ENCODE measurements around the gene MYO5A. TPM values are rescaled to one million over a fixed set of nuclear protein-coding genes. Genes with fewer than 3 reads are reported as not detected.

MYO5A gene
- total and polyA plus RNA-seq, 9 of the 15 experiments (the other 6 are each of a cell fraction or from before 2014, with no cell fraction given) = 0.03 to 0.82 (median 0.40) TPM

- H3K9me3 ChIP-seq (replicated peaks; ENCODE audit: control insufficient read depth, insufficient read depth, low read depth, low read length) = no peaks in the 10 kb centered on the region
- H3K4me2 ChIP-seq (ENCODE audit: insufficient read depth, low read length) = no peak overlapping the region
- FAIRE-seq (no peak), DNase-seq (ENCODE audit: extremely low read depth in 1 of 4, low spot score in 3 of 4) (no peak), ATAC-seq (no peak)
- H3K9me1 ChIP-seq (ENCODE audit: control insufficient read depth, insufficient read depth, low read length) = no peaks in the 10 kb centered on the region
- no peak overlapping the region for H3K4me3 ChIP-seq
- ChIA-PET CTCF (ENCODE audit: low intra/inter-chr PET ratio) (no interaction called here), POLR2A (interaction anchor here (0.7 to 1.1 kb wide), 2 partner anchors 31 to 177 kb away, joined by 3 to 6 read pairs; no protein-coding TSS in a partner anchor)
- in situ Hi-C loops (cut with MboI) (no loop called here), intact Hi-C loops (cut with micrococcal nuclease) (no loop called here)
- no peaks in the 10 kb centered on the region for H3K79me2 ChIP-seq (ENCODE audit: control insufficient read depth, insufficient read depth, low read length)
- no peaks in the 10 kb centered on the region for H3K4me1 ChIP-seq (replicated peaks in 1 of 2; ENCODE audit: control insufficient read depth in 2 of 2, insufficient read depth in 2 of 2, low read length in 2 of 2)
- no peaks in the 10 kb centered on the region for H3K36me3 ChIP-seq (ENCODE audit: control insufficient read depth, insufficient read depth, low read length)
- no peaks in the 10 kb centered on the region for H3K27me3 ChIP-seq (ENCODE audit: control insufficient read depth in 2 of 2, insufficient read depth in 2 of 2, low read length in 2 of 2)
- no peak overlapping the region for H2AFZ ChIP-seq (ENCODE audit: low read depth, low read length)
- H3K9ac ChIP-seq (ENCODE audit: insufficient read depth in 1 of 2, low read depth in 2 of 2, low read length in 2 of 2) = no peak overlapping the region
- no peaks in the 10 kb centered on the region for H4K20me1 ChIP-seq (replicated peaks; ENCODE audit: control insufficient read depth, insufficient read depth, low read length)
- no TSS peak for BruUV-seq (replicated peaks)
- no peak overlapping the region for H3K27ac ChIP-seq (ENCODE audit: extremely low read depth, low read depth, low read length)
- TF ChIP-seq KLF13 (tag; IDR thresholded peaks at IDR 0.05; ENCODE audit: borderline replicate concordance, low read depth) = no peak
- no peak for TF ChIP-seq CHCHD3 (CRISPR knock-in tag; IDR thresholded peaks at IDR 0.05)
- no peak for TF ChIP-seq ZNF354B (CRISPR knock-in tag; IDR thresholded peaks at IDR 0.05)
- TF ChIP-seq, protein P1, sequence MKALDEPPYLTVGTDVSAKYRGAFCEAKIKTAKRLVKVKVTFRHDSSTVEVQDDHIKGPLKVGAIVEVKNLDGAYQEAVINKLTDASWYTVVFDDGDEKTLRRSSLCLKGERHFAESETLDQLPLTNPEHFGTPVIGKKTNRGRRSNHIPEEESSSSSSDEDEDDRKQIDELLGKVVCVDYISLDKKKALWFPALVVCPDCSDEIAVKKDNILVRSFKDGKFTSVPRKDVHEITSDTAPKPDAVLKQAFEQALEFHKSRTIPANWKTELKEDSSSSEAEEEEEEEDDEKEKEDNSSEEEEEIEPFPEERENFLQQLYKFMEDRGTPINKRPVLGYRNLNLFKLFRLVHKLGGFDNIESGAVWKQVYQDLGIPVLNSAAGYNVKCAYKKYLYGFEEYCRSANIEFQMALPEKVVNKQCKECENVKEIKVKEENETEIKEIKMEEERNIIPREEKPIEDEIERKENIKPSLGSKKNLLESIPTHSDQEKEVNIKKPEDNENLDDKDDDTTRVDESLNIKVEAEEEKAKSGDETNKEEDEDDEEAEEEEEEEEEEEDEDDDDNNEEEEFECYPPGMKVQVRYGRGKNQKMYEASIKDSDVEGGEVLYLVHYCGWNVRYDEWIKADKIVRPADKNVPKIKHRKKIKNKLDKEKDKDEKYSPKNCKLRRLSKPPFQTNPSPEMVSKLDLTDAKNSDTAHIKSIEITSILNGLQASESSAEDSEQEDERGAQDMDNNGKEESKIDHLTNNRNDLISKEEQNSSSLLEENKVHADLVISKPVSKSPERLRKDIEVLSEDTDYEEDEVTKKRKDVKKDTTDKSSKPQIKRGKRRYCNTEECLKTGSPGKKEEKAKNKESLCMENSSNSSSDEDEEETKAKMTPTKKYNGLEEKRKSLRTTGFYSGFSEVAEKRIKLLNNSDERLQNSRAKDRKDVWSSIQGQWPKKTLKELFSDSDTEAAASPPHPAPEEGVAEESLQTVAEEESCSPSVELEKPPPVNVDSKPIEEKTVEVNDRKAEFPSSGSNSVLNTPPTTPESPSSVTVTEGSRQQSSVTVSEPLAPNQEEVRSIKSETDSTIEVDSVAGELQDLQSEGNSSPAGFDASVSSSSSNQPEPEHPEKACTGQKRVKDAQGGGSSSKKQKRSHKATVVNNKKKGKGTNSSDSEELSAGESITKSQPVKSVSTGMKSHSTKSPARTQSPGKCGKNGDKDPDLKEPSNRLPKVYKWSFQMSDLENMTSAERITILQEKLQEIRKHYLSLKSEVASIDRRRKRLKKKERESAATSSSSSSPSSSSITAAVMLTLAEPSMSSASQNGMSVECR (CRISPR knock-in tag; IDR thresholded peaks at IDR 0.05) = no peak
- no peak for TF ChIP-seq NONO (IDR thresholded peaks at IDR 0.05; ENCODE audit: low read depth in 2 of 2, low read length in 1 of 2)
- no peak for TF ChIP-seq CBX8 (IDR thresholded peaks at IDR 0.05; ENCODE audit: borderline replicate concordance, extremely low read depth, low read depth, low read length, poor library complexity, severe bottlenecking)
- no peak for TF ChIP-seq ZNF507 (tag; conservative IDR thresholded peaks at IDR 0.05)
- no peak for TF ChIP-seq ZNF23 (CRISPR knock-in tag; IDR thresholded peaks at IDR 0.05)
- TF ChIP-seq TEAD1 (CRISPR knock-in tag; IDR thresholded peaks at IDR 0.05) = no peak
- TF ChIP-seq ZNF76 (CRISPR knock-in tag; IDR thresholded peaks at IDR 0.05; ENCODE audit: borderline replicate concordance) = no peak
- TF ChIP-seq HDAC3 (IDR thresholded peaks at IDR 0.05; ENCODE audit: borderline replicate concordance, partially characterized antibody) = no peak
- TF ChIP-seq ZNF79 (CRISPR knock-in tag; IDR thresholded peaks at IDR 0.05; ENCODE audit: low read depth) = no peak
- TF ChIP-seq, protein P2, sequence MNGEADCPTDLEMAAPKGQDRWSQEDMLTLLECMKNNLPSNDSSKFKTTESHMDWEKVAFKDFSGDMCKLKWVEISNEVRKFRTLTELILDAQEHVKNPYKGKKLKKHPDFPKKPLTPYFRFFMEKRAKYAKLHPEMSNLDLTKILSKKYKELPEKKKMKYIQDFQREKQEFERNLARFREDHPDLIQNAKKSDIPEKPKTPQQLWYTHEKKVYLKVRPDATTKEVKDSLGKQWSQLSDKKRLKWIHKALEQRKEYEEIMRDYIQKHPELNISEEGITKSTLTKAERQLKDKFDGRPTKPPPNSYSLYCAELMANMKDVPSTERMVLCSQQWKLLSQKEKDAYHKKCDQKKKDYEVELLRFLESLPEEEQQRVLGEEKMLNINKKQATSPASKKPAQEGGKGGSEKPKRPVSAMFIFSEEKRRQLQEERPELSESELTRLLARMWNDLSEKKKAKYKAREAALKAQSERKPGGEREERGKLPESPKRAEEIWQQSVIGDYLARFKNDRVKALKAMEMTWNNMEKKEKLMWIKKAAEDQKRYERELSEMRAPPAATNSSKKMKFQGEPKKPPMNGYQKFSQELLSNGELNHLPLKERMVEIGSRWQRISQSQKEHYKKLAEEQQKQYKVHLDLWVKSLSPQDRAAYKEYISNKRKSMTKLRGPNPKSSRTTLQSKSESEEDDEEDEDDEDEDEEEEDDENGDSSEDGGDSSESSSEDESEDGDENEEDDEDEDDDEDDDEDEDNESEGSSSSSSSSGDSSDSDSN (IDR thresholded peaks at IDR 0.05; ENCODE audit: borderline replicate concordance in 1 of 2, low read depth in 2 of 2, low read length in 2 of 2) = no peak
- no peak for TF ChIP-seq FOXM1 (IDR thresholded peaks at IDR 0.05; ENCODE audit: low read depth)
- no peak for TF ChIP-seq FOXM1 (CRISPR knock-in tag; IDR thresholded peaks at IDR 0.05; ENCODE audit: low read depth)
- TF ChIP-seq BHLHE40 (IDR thresholded peaks at IDR 0.05; ENCODE audit: low read length) = no peak
- no peak for TF ChIP-seq STAG1 (CRISPR knock-in tag; IDR thresholded peaks at IDR 0.05; ENCODE audit: borderline replicate concordance)
- TF ChIP-seq ZNF707 (CRISPR knock-in tag; conservative IDR thresholded peaks at IDR 0.05) = no peak
These were observed 121.3 kb downstream of the MYO5A start for GRCh38 chr15:52407374-52407773.

Measured in K562 (cell line).